ENCODE data around the gene NMNAT2.

GRCh38 chr1:183366116-183366515 is 52.1 kb downstream of the NMNAT2 start:
- TF ChIP-seq ETV6 (CRISPR knock-in tag; IDR thresholded peaks at IDR 0.05) (no peak), MLX (CRISPR knock-in tag; IDR thresholded peaks at IDR 0.05) (no peak), ESRRA (CRISPR knock-in tag; IDR thresholded peaks at IDR 0.05; ENCODE audit: borderline replicate concordance) (no peak), CTCF (IDR thresholded peaks at IDR 0.05) (no peak), TCF7 (CRISPR knock-in tag; IDR thresholded peaks at IDR 0.05; ENCODE audit: low read depth) (no peak), NFYB (CRISPR knock-in tag; conservative IDR thresholded peaks at IDR 0.05; ENCODE audit: low read depth) (no peak), AFF4 (CRISPR knock-in tag; IDR thresholded peaks at IDR 0.05; ENCODE audit: borderline replicate concordance) (no peak), CBFB (CRISPR knock-in tag; IDR thresholded peaks at IDR 0.05; ENCODE audit: low read depth) (no peak), ZBTB43 (CRISPR knock-in tag; IDR thresholded peaks at IDR 0.05) (no peak), STAT6 (CRISPR knock-in tag; conservative IDR thresholded peaks at IDR 0.05; ENCODE audit: low read depth) (no peak)
